ENCODE results near the gene PPP2R2C. TPM values are rescaled to one million over a fixed set of nuclear protein-coding genes. Genes with fewer than 3 reads are reported as not detected.

PPP2R2C gene
- total RNA-seq, 4 donors from 2014 or later = 50.7 to 81.3 (median 62.0) TPM

GRCh38 chr4:6319530-6320150 lies 152.8 kb downstream of the PPP2R2C start:
- intact Hi-C loops (cut with DNase I; ENCODE audit: low total_unique reads) = no loop called here
- DNase-seq (ENCODE audit: low spot score in 2 of 2) = no peak
- H3K4me3 ChIP-seq (ENCODE audit: low read depth, poor library complexity, severe bottlenecking) = no peak overlapping the region
- TF ChIP-seq POLR2A (IDR thresholded peaks at IDR 0.05) (no peak), CTCF (IDR thresholded peaks at IDR 0.05) (no peak)
- 82 to 84% methylated on average over 12 of the region's 12 CpGs for WGBS, 2 donors

GRCh38 chr4:6318206-6318605 lies 154.2 kb downstream of the PPP2R2C start:
- no peak for DNase-seq (ENCODE audit: low spot score in 2 of 2)
- no peak overlapping the region for H3K4me3 ChIP-seq (ENCODE audit: low read depth, poor library complexity, severe bottlenecking)
- no peak for TF ChIP-seq POLR2A (IDR thresholded peaks at IDR 0.05)
- TF ChIP-seq CTCF (IDR thresholded peaks at IDR 0.05) = no peak
- WGBS, 2 donors = 78 to 85% methylated on average over 10 to 12 of the region's 12 CpGs
- intact Hi-C loops (cut with DNase I; ENCODE audit: low total_unique reads) = no loop called here

- WGBS, 2 donors = 70 to 73% methylated on average over 6 of the region's 6 CpGs
- no peak for TF ChIP-seq POLR2A (IDR thresholded peaks at IDR 0.05)
- intact Hi-C loops (cut with DNase I; ENCODE audit: low total_unique reads) = no loop called here
- no peak for DNase-seq (ENCODE audit: low spot score in 2 of 2)
- H3K4me3 ChIP-seq (ENCODE audit: low read depth, poor library complexity, severe bottlenecking) = no peak overlapping the region
Measured at GRCh38 chr4:6316461-6317003, 155.9 kb downstream of the PPP2R2C start.

- intact Hi-C loops (cut with DNase I; ENCODE audit: low total_unique reads) = no loop called here
- H3K4me3 ChIP-seq (ENCODE audit: low read depth, poor library complexity, severe bottlenecking) = no peak overlapping the region
- 63 to 74% methylated on average over 6 of the region's 6 CpGs for WGBS, 2 donors
- no peak for TF ChIP-seq CTCF (IDR thresholded peaks at IDR 0.05)
- TF ChIP-seq POLR2A (IDR thresholded peaks at IDR 0.05) = no peak
- no peak for DNase-seq (ENCODE audit: low spot score in 2 of 2)
Measured at GRCh38 chr4:6313216-6313615, 159.2 kb downstream of the PPP2R2C start.

- 74 to 85% methylated on average over 7 of the region's 7 CpGs for WGBS, 2 donors
- DNase-seq (ENCODE audit: low spot score in 2 of 2) = no peak
- intact Hi-C loops (cut with DNase I; ENCODE audit: low total_unique reads) = no loop called here
- no peak for TF ChIP-seq POLR2A (IDR thresholded peaks at IDR 0.05)
- no peak for TF ChIP-seq CTCF (IDR thresholded peaks at IDR 0.05)
- no peak overlapping the region for H3K4me3 ChIP-seq (ENCODE audit: low read depth, poor library complexity, severe bottlenecking)
Measured at GRCh38 chr4:6309777-6310176, 162.6 kb downstream of the PPP2R2C start.

- no peak for TF ChIP-seq POLR2A (IDR thresholded peaks at IDR 0.05)
- no peak for TF ChIP-seq CTCF (IDR thresholded peaks at IDR 0.05)
- intact Hi-C loops (cut with DNase I; ENCODE audit: low total_unique reads) = no loop called here
- DNase-seq (ENCODE audit: low spot score in 2 of 2) = no peak
- peak overlapping the region; percentile 4 for H3K4me3 ChIP-seq (ENCODE audit: low read depth, poor library complexity, severe bottlenecking)
- WGBS, 2 donors = 4 to 6% methylated on average over 22 to 38 of the region's 65 CpGs
Measured at GRCh38 chr4:6308899-6309643, 163.3 kb downstream of the PPP2R2C start.
